Measurements from ENCODE around the gene MORN1. TPM values are rescaled to one million over a fixed set of nuclear protein-coding genes. Genes with fewer than 3 reads are reported as not detected.

MORN1 gene
- total and polyA plus RNA-seq, 4 donors, result 5.2 to 23.9 (median 13.9) TPM

- peaks cover 0 to 9% (median 0%) of the 10 kb centered on the region in 5 donors for H3K4me1 ChIP-seq (ENCODE audit: control insufficient read depth in 5 of 5, insufficient read depth in 5 of 5, low read length in 5 of 5)
- no peak overlapping the region for H3K27ac ChIP-seq (ENCODE audit: low read depth in 1 of 2, low read length in 1 of 2)
- DNase-seq (no peak), ATAC-seq (ENCODE audit: insufficient read depth, low FRiP score) (no peak)
- 77 to 94% methylated on average over 38 of the region's 38 CpGs for WGBS, 2 donors
- H3K36me3 ChIP-seq (ENCODE audit: control insufficient read depth in 4 of 4, insufficient read depth in 4 of 4, low read length in 4 of 4), result peaks cover 0 to 2% (median 0%) of the 10 kb centered on the region in 4 donors
- H3K4me3 ChIP-seq, result no peak overlapping the region
- H3K27me3 ChIP-seq (ENCODE audit: control insufficient read depth in 3 of 3, insufficient read depth in 3 of 3, low read length in 2 of 3), result no peaks in the 10 kb centered on the region
- TF ChIP-seq CTCF (IDR thresholded peaks at IDR 0.05; ENCODE audit: control extremely low read depth, extremely low read depth), result no peak
- no peak overlapping the region for H3K9ac ChIP-seq (ENCODE audit: insufficient read depth in 1 of 2, low read length in 2 of 2)
- no peaks in the 10 kb centered on the region for H3K9me3 ChIP-seq (ENCODE audit: control insufficient read depth in 4 of 4, insufficient read depth in 3 of 4, low read length in 3 of 4)
Measured at GRCh38 chr1:2354511-2355372, 36.6 kb downstream of the MORN1 start.

- H3K4me1 ChIP-seq (ENCODE audit: control insufficient read depth in 5 of 5, insufficient read depth in 5 of 5, low read length in 5 of 5), result peaks cover 0 to 9% (median 0%) of the 10 kb centered on the region in 5 donors
- H3K4me3 ChIP-seq, result no peak overlapping the region
- no peak for TF ChIP-seq CTCF (IDR thresholded peaks at IDR 0.05; ENCODE audit: control extremely low read depth, extremely low read depth)
- peaks cover 0 to 2% (median 0%) of the 10 kb centered on the region in 4 donors for H3K36me3 ChIP-seq (ENCODE audit: control insufficient read depth in 4 of 4, insufficient read depth in 4 of 4, low read length in 4 of 4)
- no peak overlapping the region for H3K9ac ChIP-seq (ENCODE audit: insufficient read depth in 1 of 2, low read length in 2 of 2)
- 84 to 88% methylated on average over 28 of the region's 28 CpGs for WGBS, 2 donors
- H3K27ac ChIP-seq (ENCODE audit: low read depth in 1 of 2, low read length in 1 of 2), result no peak overlapping the region
- H3K9me3 ChIP-seq (ENCODE audit: control insufficient read depth in 4 of 4, insufficient read depth in 3 of 4, low read length in 3 of 4), result no peaks in the 10 kb centered on the region
- no peak for DNase-seq
- ATAC-seq (ENCODE audit: insufficient read depth, low FRiP score), result no peak
- H3K27me3 ChIP-seq (ENCODE audit: control insufficient read depth in 3 of 3, insufficient read depth in 3 of 3, low read length in 2 of 3), result no peaks in the 10 kb centered on the region
Measured at GRCh38 chr1:2353551-2354438, 37.6 kb downstream of the MORN1 start.

- no peak overlapping the region for H3K9ac ChIP-seq (ENCODE audit: insufficient read depth in 1 of 2, low read length in 2 of 2)
Measured at GRCh38 chr1:2352897-2353550, 38.3 kb downstream of the MORN1 start.

More at GRCh38 chr1:2352897-2353550, 38.3 kb downstream of the MORN1 start:
- H3K4me3 ChIP-seq, result no peak overlapping the region
- no peak for TF ChIP-seq CTCF (IDR thresholded peaks at IDR 0.05; ENCODE audit: control extremely low read depth, extremely low read depth)
- H3K9me3 ChIP-seq (ENCODE audit: control insufficient read depth in 4 of 4, insufficient read depth in 3 of 4, low read length in 3 of 4), result peaks cover 0 to 5% (median 0%) of the 10 kb centered on the region in 4 donors
- no peak overlapping the region for H3K27ac ChIP-seq (ENCODE audit: low read depth in 1 of 2, low read length in 1 of 2)
- H3K27me3 ChIP-seq (ENCODE audit: control insufficient read depth in 3 of 3, insufficient read depth in 3 of 3, low read length in 2 of 3), result no peaks in the 10 kb centered on the region
- 83 to 93% methylated on average over 21 of the region's 21 CpGs for WGBS, 2 donors
- H3K36me3 ChIP-seq (ENCODE audit: control insufficient read depth in 4 of 4, insufficient read depth in 4 of 4, low read length in 4 of 4), result no peaks in the 10 kb centered on the region
- ATAC-seq (ENCODE audit: insufficient read depth, low FRiP score) (no peak), DNase-seq (no peak)
- peaks cover 0 to 9% (median 0%) of the 10 kb centered on the region in 5 donors for H3K4me1 ChIP-seq (ENCODE audit: control insufficient read depth in 5 of 5, insufficient read depth in 5 of 5, low read length in 5 of 5)
